PC-3 (cell line): Measurements from ENCODE around the gene CD40. TPM values are rescaled to one million over a fixed set of nuclear protein-coding genes. Genes with fewer than 3 reads are reported as not detected.
"Not testable (repeated sequence)": the region's sequence is repeated elsewhere in the genome, so short reads cannot be mapped to it uniquely, and the experiment has no call there.

Experiments
- ATAC-seq: fragments of 200-7000 bp; cut with Tn5 transposase; 2 replicates; pipeline ENCODE4 v1.9.1; 2020; ENCODE audit warnings: mild to moderate bottlenecking, moderate library complexity
- BruUV-seq: library from RNA; stranded (reverse); fragments of 400-500 nt; replicated peaks from 2 replicates; lab custom pipeline; 2021; lab: Mats Ljungman, UMichigan
- CTCF ChIA-PET: fragments of 300-600 bp; sonication (Branson Sonifier 250); formaldehyde crosslinking; loops from one replicate; lab custom pipeline; 2022; ENCODE audit warnings: antibody characterized with exemption; lab: Charles Lee
- POLR2A ChIA-PET: fragments of 300-600 bp; sonication (Branson Sonifier 250); formaldehyde crosslinking; loops from one replicate; lab custom pipeline; 2022; ENCODE audit warnings: antibody characterized with exemption; ENCODE audit not compliant: unreplicated experiment; lab: Charles Lee
- DNase-seq: peaks from one replicate; pipeline ENCODE4 v3.0.0-alpha.2; 2015
- H2AFZ ChIP-seq: fragments of 300-600 bp; sonication (generic); 2 replicates; pipeline ENCODE4 v1.6.0; 2016; ENCODE audit warnings: antibody characterized with exemption, low read length
- H3F3A ChIP-seq: fragments of 300-600 bp; sonication (generic); one replicate; pipeline ENCODE4 v1.6.0; 2017; ENCODE audit warnings: antibody characterized with exemption, low read length, control low read depth, mild to moderate bottlenecking; ENCODE audit not compliant: unreplicated experiment
- H3K27ac ChIP-seq: fragments of 300-600 bp; sonication (generic); 2 replicates; pipeline ENCODE4 v1.5.1; 2016; ENCODE audit warnings: mild to moderate bottlenecking, low read length
- H3K27me3 ChIP-seq: fragments of 300-600 bp; sonication (generic); 2 replicates; pipeline ENCODE4 v1.6.1; 2016; ENCODE audit warnings: low read length, mixed read lengths
- H3K36me3 ChIP-seq: fragments of 300-600 bp; sonication (generic); 2 replicates; pipeline ENCODE4 v1.6.1; 2016; ENCODE audit warnings: low read depth, mixed run types, low read length, mixed read lengths
- H3K4me1 ChIP-seq: fragments of 300-600 bp; sonication (generic); 2 replicates; pipeline ENCODE4 v1.5.1; 2016; ENCODE audit warnings: low read length; ENCODE audit not compliant: insufficient read depth
- H3K4me2 ChIP-seq: fragments of 300-600 bp; sonication (generic); 2 replicates; pipeline ENCODE4 v1.6.0; 2016; ENCODE audit warnings: low read length
- H3K4me3 ChIP-seq: fragments of 300-600 bp; sonication (generic); 2 replicates; pipeline ENCODE4 v1.5.1; 2016; ENCODE audit warnings: mild to moderate bottlenecking, low read length, mixed read lengths
- H3K79me2 ChIP-seq: fragments of 300-600 bp; sonication (generic); 2 replicates; pipeline ENCODE4 v1.6.1; 2017; ENCODE audit warnings: low read length, mixed read lengths
- H3K9ac ChIP-seq: fragments of 300-600 bp; sonication (generic); 2 replicates; pipeline ENCODE4 v1.6.0; 2016; ENCODE audit warnings: mild to moderate bottlenecking, low read length
- H3K9me2 ChIP-seq: fragments of 300-600 bp; sonication (generic); replicated peaks from 2 replicates; pipeline ENCODE4 v1.6.1; 2016; ENCODE audit warnings: mixed run types, low read length, mixed read lengths
- H3K9me3 ChIP-seq: fragments of 300-600 bp; sonication (generic); 2 replicates; pipeline ENCODE4 v1.6.1; 2016; ENCODE audit warnings: low read length, mixed read lengths
- H4K20me1 ChIP-seq: fragments of 300-600 bp; sonication (generic); 2 replicates; pipeline ENCODE4 v1.6.1; 2016; ENCODE audit warnings: low read length, mixed read lengths
- CTCF ChIP-seq: fragments of 300-600 bp; sonication (generic); conservative IDR thresholded peaks from 2 replicates; pipeline ENCODE4 v1.5.1; 2017; ENCODE audit warnings: antibody characterized with exemption, low read depth, mild to moderate bottlenecking, low read length
- EZH2 ChIP-seq: fragments of 300-600 bp; sonication (generic); IDR thresholded peaks from one replicate; pipeline ENCODE4 v1.6.1; 2017; ENCODE audit warnings: antibody characterized with exemption, mild to moderate bottlenecking, low read length; ENCODE audit not compliant: unreplicated experiment
- EZH2phosphoT487 ChIP-seq: fragments of 300-600 bp; sonication (generic); IDR thresholded peaks from 2 replicates; pipeline ENCODE4 v1.6.1; 2018; ENCODE audit warnings: mild to moderate bottlenecking, antibody characterized with exemption, low read length, borderline replicate concordance
- intact Hi-C: fragments of 100-400 bp; cut with micrococcal nuclease; formaldehyde crosslinking; loops from 2 replicates; pipeline ENCODE4 v1.9.0; 2023
- total RNA-seq: library from RNA; depleted of rRNA; stranded (reverse); fragments of >200 nt; gene quantifications from 2 replicates; pipeline ENCODE4 v1.2.3, GENCODE V29; 2014

Gene CD40
- total RNA-seq, 1 experiment from 2014 or later = 4.6 TPM

- Histone ChIP-seq H4K20me1 (peaks cover 51% of the 10 kb centered on the region), H3K36me3 (no peaks in the 10 kb centered on the region), H2AFZ (peak overlapping the region; percentile 55; the same call in 1 of the 2 replicates), H3K27me3 (no peaks in the 10 kb centered on the region), H3K9ac (peak overlapping the region; percentile 96), H3K4me3 (peak overlapping the region; percentile 76), H3F3A (no peaks in the 10 kb centered on the region), H3K79me2 (peaks cover 54% of the 10 kb centered on the region), H3K4me2 (peak overlapping the region; percentile 80), H3K9me3 (no peaks in the 10 kb centered on the region), H3K27ac (peak overlapping the region; percentile 77), H3K9me2 (no peaks in the 10 kb centered on the region), H3K4me1 (peaks cover 38% of the 10 kb centered on the region)
- intact Hi-C loops = no loop called here
- CTCF ChIA-PET = no interaction called here
- ATAC-seq (peak; percentile 37), DNase-seq (no peak)
- TF ChIP-seq EZH2phosphoT487 = no peak
- TF ChIP-seq CTCF = no peak
- TF ChIP-seq EZH2 = no peak
- POLR2A ChIA-PET = interaction anchor here (0.6 kb wide), 1 partner anchor 336 kb away, joined by 3 read pairs; no protein-coding TSS in a partner anchor
- no TSS peak for BruUV-seq
Observed at GRCh38 chr20:46089167-46089416, 29.0 kb upstream of the CD40 start.

DNA sequence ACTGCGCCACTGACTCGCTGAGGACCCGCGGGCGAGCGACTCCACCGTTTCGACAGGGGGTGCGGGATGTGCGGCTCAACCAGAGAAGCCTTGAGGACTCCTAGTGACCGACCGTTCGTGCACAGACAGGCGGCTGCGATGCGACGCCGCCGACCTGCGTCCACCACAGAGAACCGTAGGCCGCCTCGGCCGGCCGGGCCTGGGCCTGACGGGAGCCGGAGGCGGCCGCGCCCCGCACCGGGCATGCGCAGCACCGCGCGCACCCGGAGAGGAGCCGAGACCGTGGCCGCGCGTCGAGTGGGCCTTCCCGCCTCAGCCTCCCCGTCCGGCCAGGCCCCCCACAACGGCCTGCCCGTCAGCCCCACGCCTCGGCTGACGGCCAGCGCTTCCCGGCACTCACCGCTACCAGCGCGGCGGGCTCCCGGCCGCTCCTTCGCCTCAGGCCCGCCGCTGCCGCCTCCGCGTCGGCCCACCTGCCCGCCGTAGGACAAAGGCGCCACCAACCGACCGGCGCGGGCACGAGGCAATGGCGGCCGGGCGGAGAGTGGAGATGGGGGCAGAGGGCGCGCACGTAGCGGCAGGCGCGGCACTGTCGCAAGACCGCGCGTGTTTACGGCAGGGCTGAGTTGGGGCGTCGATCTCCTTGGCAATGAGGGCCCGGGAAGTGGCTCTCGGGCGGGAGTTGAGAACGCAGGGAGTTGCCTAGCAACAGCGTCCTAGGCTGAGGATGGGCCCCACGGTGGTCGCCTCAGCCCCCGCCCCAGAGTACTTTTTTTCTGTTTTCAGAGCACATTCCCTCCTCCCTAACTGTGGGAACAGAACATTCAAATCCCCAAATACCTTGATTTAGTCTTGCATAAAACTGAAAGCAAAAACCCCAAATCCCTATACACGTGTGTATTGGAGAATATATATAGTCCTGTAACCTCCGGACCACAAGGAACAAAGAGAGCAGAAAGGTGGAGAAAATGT lies 28.4 kb upstream of the CD40 start, which contains the start of gene NCOA5:
NCOA5 (minus strand) TSS at position 546 of the 972 bp plus-strand sequence. CDS start 10,538 bp downstream, outside the sequence.
- Histone ChIP-seq H3K9ac (peak within 1 kb of the TSS; percentile 96), H3K4me1 (peaks cover 37% of the 10 kb centered on the region), H3K27me3 (no peaks in the 10 kb centered on the region), H3K4me2 (peak within 1 kb of the TSS; percentile 80), H3K36me3 (no peaks in the 10 kb centered on the region), H3K79me2 (peaks cover 48% of the 10 kb centered on the region), H3K27ac (peak within 1 kb of the TSS; percentile 77), H3K9me2 (no peaks in the 10 kb centered on the region), H2AFZ (peak within 1 kb of the TSS; percentile 55), H3F3A (no peaks in the 10 kb centered on the region), H3K4me3 (peak within 1 kb of the TSS; percentile 76), H4K20me1 (peaks cover 45% of the 10 kb centered on the region), H3K9me3 (no peaks in the 10 kb centered on the region)
- peak; percentile 98 for DNase-seq
- BruUV-seq = no TSS peak
- intact Hi-C loops = no loop called here
- POLR2A ChIA-PET = no interaction called here
- TF ChIP-seq EZH2phosphoT487 = no peak
- TF ChIP-seq CTCF = peak; percentile 31
- CTCF ChIA-PET = no interaction called here
- peak; percentile 85 for ATAC-seq

GRCh38 chr20:46091622-46092535 lies 26.2 kb upstream of the CD40 start:
- BruUV-seq, ATAC-seq, H3F3A ChIP-seq, H3K4me3 ChIP-seq, H3K9me2 ChIP-seq, DNase-seq, H3K4me2 ChIP-seq, CTCF ChIA-PET, H3K9me3 ChIP-seq, POLR2A ChIA-PET, H2AFZ ChIP-seq, intact Hi-C loops, H3K36me3 ChIP-seq, H3K27me3 ChIP-seq, H3K9ac ChIP-seq, H3K27ac ChIP-seq: not testable (repeated sequence)
- Histone ChIP-seq H3K4me1 (peaks cover 15% of the 10 kb centered on the region), H4K20me1 (peaks cover 23% of the 10 kb centered on the region), H3K79me2 (peaks cover 26% of the 10 kb centered on the region)
